Superior temporal gyrus (tissue), 1 donor: ENCODE results near the gene MBD3L3.
"Not testable (repeated sequence)": the region's sequence is repeated elsewhere in the genome, so short reads cannot be mapped to it uniquely, and the experiment has no call there.

Source experiments
- DNase-seq: peaks from one replicate; pipeline ENCODE4 v3.0.0-alpha.2; 2016; ENCODE audit errors: extremely low spot score

MBD3L3 gene

DNA sequence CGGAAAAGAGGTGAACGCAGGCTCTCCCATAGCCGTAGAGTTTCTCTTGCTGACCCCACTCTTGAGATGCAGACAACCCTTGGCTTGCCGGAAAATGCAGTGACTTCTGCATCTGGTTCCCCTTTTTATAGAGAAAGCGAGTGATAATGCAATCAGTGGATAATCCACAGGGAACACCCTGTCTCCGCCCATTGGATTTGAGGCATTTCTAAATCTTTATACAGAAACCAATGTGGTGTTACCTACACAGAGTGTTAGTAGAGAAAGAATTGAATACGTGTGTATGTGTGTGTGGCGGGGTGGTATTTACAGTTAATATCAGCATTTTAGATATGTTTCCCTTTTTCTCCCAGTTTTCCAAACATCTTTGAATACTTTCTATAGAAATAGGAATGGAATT lies at the start of gene MBD3L3:
Gene MBD3L3 (minus strand): TSS at position 101 of the 400 bp plus-strand sequence. CDS start 71 bp downstream, at position 30.
- not testable (repeated sequence) for DNase-seq

DNA sequence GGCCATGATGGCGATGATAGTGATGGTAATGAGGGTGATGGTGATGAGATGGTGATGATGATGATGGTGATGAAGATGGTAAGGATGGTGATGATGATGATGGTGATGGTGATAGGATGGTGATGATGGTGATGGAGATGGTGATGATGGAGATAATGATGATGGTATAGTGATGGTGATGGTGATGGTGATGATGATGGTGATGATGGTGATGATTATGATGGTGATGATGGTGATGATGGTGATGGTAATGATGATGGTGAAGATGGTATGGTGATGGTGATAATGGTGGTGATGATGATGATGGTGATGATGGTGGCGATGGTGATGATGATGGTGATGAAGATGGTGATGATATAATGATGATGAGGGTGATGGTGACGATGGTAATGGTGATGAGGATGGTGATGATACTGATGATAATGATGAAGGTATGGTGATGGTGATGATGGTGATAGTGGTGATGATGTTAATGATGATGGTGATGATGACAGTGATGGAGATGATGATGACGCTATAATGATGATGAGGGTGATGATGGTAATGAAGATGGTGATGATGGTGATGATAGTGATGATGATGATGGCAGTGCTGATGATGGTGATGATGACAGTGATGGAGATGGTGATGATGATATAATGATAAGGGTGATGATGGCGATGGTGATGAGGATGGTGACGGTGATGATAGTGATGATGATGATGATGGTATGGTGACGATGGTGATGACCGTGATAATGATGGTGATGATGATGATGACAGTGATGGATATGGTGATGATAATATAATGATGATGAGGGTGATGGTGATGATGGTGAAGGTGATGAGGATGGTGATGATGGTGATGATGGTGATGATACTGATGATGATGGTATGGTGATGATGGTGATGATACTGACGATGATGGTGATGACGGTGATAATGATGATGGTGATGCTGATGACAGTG lies 48.5 kb upstream of the MBD3L3 start:
- no peak for DNase-seq

DNA sequence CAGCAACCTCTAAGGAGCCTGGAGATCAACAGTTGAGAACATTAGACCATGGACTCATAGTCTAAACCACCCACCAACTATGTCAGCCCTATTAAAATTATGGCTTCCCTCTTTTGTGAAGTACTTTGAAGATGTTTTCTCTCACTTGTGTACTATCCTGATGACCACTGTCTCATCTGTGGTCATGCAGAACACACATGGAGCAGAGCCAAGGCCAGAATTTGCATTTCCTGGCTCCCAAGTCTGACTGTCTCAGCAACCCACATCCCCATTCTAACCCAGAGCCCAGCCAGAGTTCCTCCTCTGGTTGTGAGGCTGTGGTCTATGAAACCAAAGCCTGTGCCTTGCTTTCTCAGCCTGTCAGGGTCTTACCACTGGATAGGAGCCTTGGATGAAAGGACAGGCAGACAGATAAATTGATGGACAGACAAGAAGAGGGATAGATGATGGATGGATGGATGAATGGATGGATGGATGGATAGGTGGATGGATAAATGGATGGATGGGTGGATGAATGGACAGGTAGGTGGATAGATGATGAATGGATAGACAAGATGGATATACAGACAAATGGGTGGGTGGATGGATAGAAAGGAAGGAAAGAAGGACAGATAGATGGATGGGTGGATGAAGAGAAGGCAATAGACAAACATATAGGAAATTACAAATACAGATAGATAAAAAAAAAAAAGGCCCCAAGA lies 46.4 kb upstream of the MBD3L3 start:
- DNase-seq: no peak

DNA sequence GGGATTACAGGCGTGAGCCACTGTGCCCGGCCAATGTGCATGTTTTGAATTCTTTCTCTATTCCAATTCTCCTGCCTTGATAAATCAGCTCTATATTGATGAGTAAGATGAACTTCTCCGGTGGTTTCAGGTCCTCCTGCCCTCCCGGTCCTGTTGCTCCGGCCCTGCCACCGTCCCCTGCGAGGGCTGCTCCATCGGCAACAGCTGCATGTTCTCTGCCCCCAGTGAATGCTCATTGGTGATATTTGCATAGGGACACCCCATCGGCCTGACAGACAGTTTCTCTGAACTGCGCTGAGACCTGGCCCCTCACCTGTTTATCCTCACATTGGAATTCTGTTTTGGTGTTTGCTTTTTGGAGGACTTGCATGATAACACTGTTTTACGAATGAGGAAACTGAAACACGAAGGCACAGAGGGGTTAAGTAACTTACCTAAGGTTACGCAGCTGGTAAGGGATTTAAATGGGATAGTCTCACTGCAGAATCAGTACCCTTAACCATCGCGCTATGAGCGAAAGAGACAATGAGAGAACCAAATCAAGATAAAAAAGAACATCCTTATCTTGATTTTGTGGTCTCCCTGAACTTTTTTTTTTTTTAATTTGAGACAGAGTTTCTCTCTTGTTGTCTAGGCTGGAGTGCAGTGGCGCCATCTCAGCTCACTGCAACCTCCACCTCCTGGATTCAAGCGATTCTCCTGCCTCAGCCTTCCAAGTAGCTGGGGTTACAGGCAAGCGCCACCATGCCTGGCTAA lies 43.2 kb upstream of the MBD3L3 start:
- no peak for DNase-seq

DNA sequence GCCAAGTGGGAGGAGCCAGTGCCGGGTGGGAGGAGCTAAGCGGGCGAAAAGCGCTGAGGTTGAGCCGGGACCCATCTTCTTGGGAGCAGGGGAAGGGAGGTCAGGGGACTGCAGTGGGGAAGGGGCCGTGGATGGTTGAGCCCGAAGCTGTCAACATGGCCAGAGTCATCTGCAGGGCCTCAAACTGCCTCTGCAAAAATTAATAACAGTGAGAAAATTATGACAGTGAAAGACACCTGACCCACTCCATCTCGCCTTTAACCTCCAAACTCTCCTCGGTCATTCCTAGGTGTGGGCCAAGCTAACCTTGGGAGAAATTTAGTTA lies 41.1 kb upstream of the MBD3L3 start:
- no peak for DNase-seq

DNA sequence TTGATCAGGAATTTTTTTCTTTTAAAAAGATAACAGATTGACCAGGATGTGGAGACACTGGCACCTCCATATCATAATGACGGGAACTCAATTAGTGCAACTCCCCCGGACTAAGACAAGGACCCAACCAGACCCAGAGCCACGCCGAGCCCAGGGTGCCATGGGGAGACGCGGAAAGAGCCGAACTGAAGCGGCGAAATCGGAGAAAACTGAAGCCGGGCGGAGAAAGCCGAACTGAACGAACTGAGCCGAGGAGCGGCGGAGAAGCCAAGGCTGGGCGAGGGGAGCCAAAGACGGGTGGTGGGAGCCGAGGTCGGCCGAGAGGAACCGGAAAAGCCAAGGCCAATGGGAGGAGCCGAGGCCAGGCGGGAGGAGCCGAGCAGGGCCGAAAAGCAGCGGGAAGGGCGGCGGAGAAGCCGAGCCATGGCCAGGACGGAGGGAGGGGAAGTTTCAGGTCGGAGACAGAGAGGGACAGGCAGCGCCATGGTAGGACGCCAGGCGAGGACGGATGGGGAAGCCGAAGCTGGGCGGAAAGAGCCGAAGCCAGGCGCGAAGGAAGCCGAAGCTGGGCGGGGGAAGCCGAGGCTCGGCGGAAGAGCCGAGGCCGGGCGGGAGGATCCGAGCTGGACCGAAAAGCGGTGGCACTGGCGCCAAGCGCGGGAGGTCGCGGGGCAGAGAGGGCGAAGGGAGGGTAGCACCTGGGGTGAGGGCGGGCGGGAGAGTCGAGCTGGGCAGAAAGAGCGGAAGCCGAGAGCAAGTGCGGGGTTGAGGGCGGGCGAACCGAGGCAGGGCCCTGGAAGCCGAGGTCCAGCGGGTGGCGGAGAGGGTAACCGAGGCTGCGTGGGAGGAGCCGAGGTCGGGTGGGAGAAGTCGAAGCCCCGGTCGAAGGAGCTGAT lies 40.5 kb upstream of the MBD3L3 start:
- peak; percentile 90 for DNase-seq

DNA sequence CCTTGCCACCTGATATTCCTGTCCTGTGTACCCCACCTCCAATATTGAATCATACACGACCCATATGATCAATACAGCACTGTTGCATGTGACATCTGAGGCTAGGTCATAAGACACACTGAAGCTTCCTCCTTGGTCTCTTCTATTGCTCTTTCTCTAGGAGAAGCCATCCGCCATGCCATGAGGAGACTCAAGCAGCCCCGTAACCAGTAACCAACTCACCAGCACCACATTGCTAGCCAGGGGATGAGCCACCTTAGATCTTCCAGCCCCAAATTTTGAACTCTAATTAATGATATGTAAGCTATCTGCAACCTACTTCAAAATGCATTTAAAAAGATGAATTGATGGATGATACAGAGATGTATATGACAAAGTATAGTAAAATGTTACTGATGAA lies 39.6 kb upstream of the MBD3L3 start:
- no peak for DNase-seq

DNA sequence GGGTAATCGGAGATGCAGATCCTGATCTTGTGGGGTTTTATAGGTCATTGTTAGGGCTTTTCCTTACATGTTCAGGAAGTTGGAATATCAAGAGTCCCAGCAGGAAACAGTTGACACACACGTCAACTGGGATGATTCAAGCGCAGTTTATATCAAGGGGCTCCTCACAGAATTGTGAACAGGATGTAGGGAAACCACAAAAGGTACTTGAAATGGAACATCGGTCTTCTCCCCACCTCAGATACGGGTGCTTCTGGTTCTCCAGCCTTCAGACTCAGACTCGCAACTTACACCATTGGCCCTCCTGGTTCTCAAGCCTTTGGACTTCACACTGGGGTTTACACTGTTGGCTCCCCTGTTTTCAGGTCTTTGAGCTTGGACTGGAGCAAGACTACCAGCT lies 30.5 kb upstream of the MBD3L3 start:
- no peak for DNase-seq

DNA sequence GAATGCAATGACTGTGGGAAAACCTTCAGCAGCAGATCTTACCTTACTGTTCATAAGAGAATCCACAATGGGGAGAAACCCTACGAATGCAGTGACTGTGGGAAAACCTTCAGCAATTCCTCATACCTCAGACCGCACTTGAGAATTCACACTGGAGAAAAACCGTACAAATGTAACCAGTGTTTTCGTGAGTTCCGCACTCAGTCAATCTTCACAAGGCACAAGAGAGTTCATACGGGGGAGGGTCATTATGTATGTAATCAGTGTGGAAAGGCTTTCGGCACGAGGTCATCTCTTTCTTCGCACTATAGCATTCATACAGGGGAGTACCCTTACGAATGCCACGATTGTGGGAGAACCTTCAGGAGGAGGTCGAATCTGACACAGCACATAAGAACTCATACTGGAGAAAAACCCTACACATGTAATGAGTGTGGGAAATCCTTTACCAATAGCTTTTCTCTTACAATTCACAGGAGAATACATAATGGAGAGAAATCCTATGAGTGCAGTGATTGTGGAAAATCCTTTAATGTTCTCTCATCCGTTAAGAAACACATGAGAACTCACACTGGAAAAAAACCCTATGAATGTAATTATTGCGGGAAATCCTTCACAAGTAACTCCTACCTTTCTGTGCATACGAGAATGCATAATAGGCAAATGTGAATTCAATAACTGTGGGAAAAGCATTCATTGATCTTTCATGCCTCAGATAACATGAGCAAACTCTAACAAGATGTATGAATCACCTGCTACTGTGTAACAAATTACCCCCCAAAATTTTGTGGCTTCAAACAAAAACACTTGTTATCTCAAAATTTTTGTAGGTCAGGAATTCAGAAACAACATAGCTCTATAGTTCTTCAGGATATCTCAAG lies 24.8 kb upstream of the MBD3L3 start:
- no peak for DNase-seq

DNA sequence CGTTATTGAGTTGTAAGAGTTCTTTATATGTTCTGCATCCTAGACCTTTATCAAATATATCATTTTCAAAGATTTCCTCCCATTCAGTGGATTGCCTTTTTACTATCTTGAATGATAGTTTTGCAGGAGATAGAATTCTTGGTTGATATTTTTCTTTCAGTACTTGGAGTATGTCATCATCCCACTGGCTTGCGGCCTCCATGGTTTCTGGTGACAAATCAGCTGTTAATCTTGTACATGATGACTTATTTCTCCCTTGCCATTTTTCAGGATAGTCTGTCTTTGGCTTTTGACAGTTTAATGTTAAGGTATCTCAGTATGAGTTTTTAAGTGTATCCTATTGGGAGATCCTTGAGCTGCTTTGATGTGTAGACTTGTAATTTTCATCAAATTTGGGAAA lies 19.5 kb upstream of the MBD3L3 start:
- no peak for DNase-seq

DNA sequence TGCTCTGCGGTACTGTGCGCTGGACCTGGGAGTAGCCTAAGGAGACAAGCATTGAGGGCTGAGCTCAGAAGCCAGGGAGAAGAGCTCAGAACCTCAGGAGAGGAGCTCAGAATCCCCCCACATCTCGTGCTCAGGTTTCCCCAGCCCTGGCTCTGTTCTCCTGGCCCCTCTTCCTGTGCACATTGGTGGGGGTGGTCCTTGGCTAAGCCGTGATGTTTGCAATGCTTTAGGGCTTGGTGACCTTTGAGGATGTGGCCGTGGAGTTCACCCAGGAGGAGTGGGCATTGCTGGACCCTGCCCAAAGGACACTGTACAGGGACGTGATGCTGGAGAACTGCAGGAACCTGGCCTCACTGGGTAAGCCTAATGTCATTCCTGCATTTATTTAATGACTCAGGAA lies 17.7 kb upstream of the MBD3L3 start:
- no peak for DNase-seq

DNA sequence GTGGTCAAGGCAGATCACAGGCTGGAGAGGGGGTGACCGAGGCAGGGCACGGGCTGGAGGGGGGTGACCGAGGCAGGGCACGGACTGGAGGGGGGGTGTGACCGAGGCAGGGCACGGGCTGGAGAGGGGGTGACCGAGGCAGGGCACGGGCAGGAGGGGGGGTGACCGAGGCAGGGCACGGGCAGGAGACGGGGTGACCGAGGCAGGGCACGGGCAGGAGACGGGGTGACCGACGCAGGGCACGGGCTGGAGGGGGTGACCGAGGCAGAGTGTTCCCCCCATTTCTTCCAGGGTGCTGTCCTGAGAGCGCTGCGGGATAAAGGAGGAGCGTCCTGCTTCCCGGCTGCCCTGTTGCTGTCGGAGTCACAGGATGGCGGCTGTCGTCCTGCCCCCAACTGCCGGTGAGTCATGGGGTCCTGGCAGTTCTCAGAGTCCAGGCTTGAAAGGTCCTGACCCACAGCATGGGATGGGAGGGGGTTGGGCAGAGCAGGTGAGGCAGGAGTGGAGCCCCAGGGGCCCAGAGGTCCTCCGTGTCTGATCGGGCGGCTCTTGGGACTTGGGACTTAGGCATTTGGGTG lies 16.3 kb upstream of the MBD3L3 start:
- no peak for DNase-seq

DNA sequence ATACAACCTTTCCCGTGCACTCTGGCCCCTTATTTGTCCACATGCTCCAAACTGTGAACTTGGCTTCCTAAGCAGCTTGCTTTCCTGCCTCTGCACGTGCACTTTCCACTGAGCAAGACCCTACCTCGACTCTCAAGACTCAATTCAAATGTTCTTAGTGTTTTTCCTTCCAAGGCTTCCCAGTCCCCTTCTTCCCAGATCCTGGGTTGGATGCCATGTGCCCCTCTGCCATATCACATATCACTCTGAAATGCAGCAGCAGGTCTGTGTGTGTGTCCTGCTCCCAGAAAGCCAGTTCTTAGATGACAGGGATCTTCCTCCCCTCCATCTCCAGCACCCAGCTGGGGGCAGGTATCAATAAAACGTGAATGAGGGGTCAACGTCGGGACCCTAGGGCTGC lies 14.1 kb upstream of the MBD3L3 start:
- DNase-seq: no peak

DNA sequence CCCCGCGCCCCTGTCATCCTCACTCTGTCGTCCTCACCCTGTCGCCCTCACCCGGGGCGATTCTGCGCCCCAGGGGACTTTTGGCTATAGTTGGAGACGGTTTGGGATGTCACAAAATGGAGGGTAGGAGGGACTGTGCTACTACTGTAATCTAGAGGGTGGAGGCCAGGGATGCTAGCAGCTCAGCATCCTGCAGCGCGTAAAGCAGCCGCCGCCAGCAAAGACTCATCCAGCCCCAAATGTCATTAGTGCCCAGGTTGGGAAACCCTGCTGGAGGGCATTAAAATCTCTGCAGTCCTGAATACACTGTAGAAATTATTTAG lies 11.4 kb upstream of the MBD3L3 start:
- no peak for DNase-seq

DNA sequence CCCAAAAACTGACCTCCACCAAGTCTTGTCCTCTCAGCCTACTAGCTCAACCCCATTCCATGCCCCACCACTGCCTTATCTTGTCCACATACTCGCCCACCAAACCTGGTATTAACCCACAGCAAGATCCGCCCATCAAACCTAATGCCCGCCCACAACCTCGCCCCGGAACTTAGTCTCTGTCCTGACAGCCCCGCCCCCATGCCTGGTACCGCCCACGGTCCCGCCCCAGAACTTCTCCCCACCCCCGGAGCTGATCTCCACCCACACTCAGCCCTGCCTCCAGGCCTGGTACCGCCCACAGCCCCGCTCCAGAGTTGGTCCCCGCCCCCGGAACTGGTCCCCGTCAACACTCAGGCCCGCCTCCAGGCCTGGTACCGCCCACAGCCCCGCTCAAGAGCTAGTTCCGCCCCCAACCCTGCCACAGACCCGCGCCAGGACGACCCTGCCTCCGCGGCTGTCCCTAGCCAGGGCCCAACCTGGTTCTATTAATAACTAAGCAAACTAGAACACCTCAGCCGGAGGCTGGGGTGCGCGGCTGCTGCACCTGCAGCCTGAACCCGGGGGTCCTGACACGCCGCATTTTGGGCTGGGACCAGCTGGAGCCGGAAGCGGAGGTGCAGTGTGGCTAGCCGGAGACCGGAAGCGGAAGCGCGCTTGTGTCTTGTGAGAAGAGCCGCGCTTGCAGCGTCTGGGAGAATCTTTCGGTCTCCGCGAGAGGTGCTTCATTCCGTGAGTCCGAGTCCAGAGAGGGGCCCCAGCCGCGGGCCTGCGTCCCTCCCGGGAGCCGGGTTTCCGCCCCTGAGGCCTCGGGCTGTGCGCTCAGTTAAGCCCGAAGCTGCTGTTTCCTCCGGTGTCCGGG lies 10.8 kb upstream of the MBD3L3 start, which contains the start of gene ZNF557:
Gene ZNF557 (plus strand): TSS at position 662 of the 862 bp plus-strand sequence. CDS start 5,372 bp downstream, outside the sequence.
- DNase-seq: peak; percentile 94

DNA sequence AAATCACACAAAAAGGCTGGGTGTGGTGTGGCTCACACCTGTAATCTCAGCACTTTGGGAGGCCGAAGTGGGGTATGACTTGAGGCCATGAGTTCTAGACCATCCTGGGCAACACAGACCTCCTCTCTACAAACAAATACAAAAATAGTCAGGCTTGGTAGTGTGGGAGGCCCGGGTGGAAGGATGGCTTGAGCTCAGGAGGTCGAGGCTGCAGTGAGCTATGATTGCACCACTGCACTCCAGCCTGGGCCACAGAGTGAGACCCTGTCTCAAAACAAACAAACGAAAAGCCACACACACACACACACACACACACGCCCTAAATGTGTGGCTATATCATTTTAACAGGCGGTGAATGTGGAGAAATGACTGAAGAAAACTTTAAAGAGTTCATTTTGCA lies 10.1 kb upstream of the MBD3L3 start:
- DNase-seq: no peak

DNA sequence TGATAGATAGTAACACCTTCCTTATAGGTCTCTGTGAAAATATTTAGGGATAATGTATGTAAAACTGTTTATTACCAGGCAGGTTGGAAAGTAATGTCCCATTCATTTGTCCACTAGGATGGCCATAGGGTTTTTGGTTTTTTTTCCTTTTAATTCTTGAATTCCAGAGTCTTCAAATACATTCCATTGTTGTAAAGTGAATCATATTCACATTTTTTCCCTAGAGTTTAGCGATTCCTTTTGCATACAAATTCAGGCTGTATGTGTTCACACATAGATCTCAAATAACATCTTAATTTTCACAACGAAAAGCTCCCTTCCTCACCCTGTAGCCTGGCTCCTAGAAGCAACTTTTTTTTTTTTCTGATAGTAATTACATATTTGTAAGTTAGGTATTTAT lies 9.2 kb upstream of the MBD3L3 start:
- DNase-seq: no peak

DNA sequence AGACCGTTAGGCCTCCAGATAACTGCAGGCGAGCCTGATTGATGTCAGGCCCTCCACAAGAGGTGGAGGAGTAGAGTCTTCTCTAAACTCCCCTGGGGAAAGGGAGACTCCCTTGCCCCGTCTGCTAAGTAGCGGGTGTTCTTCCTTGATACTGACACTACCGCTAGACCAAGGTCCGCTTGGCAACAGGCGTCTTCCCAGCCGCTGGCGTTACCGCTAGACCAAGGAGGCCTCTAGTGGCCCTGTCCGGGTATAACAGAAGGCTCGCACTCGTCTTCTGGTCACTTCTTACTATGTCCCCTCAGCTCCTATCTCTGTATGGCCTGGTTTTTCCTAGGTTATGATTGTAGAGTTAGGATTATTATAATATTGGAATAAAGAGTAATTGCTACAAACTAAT lies 8.6 kb upstream of the MBD3L3 start:
- not testable (repeated sequence) for DNase-seq

DNA sequence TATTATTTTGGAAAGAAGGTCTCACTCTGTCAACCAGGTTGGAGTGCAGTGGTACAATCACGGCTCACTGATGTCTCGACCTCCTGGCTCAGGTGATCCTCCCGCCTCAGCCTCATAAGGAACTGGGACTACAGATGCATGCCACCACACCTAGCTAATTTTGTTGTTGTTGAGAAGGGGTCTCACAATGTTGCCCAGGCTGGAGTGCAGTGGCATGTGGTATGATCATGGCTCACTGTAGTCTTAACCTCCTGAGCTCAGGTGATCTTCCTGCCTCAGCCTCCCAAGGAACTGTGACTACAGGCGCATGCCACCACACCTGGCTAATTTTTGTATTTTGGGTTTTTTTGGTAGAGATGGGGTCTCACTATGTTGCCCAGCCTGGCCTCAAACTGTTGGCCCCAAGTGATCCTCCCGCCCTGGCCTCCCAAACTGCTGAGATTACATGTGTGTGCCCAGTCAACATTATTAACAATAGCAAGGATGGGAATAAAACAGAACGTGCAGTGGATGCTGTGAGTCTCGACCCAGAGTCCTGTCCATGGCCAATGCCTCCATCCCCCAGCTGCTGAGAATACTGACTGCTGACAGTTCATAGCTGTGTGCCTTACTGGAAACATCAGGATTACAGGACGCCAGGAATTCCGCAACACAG lies 5.4 kb upstream of the MBD3L3 start:
- no peak for DNase-seq
